T-helper 2 cell treated with Interferon-gamma antibody and Interleukin-4, amounts not matched to agents 5 μg/mL and 100 μg/mL, for 36 hours (primary cell): ENCODE results near the gene POLD2.

Source experiments
- DNase-seq: peaks from one replicate; pipeline ENCODE4 v3.0.0; 2021; ENCODE audit warnings: low spot score
- H3K27ac Mint-ChIP-seq: one replicate; pipeline ENCODE4 v1.8.0; 2021; ENCODE audit warnings: mild to moderate bottlenecking, mixed read lengths
- H3K27me3 Mint-ChIP-seq: one replicate; pipeline ENCODE4 v1.8.0; 2021; ENCODE audit warnings: low read depth, mixed read lengths
- H3K36me3 Mint-ChIP-seq: one replicate; pipeline ENCODE4 v1.8.0; 2021; ENCODE audit warnings: low read depth, mixed read lengths
- H3K4me1 Mint-ChIP-seq: one replicate; pipeline ENCODE4 v1.8.0; 2021; ENCODE audit warnings: low read depth, mixed read lengths
- H3K4me3 Mint-ChIP-seq: one replicate; pipeline ENCODE4 v1.8.0; 2022; ENCODE audit warnings: mild to moderate bottlenecking, moderate library complexity, mixed read lengths
- H3K9me3 Mint-ChIP-seq: one replicate; pipeline ENCODE4 v1.8.0; 2021; ENCODE audit warnings: mixed read lengths

POLD2 gene

DNA sequence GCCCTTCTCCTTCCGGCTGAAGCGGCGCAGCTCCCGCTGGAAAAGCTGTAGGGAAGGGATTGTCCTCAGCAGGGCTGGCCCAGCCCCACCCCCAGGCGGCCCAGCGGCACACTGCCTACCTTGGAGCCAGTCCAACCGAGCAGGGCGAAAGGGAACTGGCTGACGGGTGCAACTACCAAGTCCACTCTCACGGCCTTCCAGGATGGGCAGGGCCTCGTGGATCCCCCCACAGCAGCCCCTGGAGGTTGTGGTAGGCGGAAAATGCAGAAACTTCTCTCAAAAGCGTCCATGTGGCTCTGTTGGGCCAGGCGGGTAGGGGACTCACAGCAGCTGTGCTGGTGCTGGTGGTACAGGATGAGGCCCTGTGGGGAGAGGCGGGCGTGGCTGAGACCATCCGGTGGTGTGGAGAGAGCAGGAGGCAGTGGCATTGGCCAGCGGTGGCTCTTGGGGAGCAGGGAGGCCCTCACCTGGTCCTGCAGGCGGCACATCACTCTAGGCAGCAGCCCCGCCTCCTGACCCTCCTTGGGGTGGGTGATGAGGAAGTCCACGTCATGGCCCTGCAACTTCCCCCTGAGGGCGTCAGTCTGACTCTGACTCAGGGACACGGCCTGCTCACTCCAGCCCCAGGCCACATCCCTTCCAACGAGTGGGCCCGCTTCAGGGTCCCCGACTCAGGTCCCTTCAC, 49.5 kb downstream of the POLD2 start:
- no peak for DNase-seq
- H3K27me3 Mint-ChIP-seq: no peaks in the 10 kb centered on the region
- no peak overlapping the region for H3K27ac Mint-ChIP-seq
- no peak overlapping the region for H3K4me3 Mint-ChIP-seq
- H3K36me3 Mint-ChIP-seq: peaks cover 41% of the 10 kb centered on the region
- peaks cover 7% of the 10 kb centered on the region for H3K4me1 Mint-ChIP-seq
- no peaks in the 10 kb centered on the region for H3K9me3 Mint-ChIP-seq

DNA sequence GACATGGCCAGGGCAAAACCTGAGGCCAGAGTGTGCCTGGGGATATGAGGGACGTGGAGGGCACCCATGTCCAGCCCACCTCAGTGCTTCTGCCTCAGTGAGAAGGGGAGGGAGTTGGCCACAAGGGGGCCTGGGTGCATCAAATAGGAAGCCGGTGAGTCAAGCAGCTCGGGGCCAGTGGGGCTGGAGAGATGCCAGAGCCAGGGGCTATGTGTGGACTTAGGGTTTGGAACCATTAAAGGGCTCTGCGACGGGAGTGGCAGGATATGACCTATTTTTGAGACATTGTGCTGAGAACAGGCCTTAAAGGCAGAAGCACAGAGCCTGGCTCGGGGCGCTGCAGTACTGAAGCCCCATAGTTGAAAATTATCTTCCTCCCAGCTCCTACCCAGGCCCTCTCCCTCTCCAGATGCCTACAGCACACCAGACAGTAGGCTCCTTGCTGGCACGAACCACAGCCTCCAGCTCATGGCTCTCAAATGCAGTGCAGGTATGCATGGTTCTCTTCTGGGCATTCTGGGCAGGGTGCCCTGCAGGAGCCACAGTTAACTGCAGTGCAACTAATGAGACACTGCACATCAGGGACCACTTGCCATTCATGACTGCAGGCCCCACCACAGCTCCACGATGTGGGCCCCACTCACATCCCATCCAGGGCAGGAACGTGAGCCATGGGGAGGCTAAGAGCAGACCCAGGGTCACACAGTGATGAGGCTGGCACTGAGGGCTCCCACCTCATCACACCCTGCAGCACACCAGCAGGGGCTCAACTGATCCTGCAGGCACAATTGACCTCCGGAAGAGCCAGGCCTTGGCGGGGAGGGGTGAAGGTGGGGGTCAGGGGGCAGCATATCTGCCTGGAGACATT, 50.8 kb downstream of the POLD2 start:
- Mint-ChIP-seq H3K36me3 (peaks cover 31% of the 10 kb centered on the region), H3K27me3 (no peaks in the 10 kb centered on the region), H3K4me3 (no peak overlapping the region), H3K9me3 (no peaks in the 10 kb centered on the region), H3K27ac (peak overlapping the region; percentile 31), H3K4me1 (peaks cover under 1% of the 10 kb centered on the region)
- DNase-seq: no peak

DNA sequence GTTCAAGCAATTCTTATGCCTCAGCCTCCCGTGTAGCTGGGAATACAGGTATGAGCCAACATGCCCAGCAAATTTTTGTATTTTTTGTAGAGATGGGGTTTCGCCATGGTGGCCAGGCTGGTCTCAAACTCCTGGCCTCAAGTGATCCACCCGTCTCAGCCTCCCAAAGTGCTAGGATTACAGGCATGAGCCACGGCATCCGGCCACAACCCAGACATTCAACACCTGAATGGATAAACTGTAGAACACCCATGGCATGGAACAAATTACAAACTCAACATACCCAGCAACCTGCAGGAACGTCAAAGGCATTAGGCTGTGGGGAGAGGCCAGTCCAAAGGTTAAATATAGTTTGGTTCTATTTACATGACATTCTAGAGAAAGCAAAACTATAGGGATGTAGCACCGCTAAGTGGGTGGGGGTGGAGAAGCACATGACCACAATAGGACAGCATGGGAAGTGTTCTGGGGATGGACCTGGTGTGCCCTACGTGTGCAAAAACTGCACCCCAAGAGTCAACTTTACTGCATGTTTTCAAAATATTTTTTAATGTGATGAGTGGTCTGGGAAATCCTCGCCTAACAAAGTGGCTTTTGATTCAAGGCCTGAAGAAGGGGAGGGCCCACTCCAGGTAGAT, 51.5 kb downstream of the POLD2 start:
- Mint-ChIP-seq H3K27ac (no peak overlapping the region), H3K4me1 (peaks cover under 1% of the 10 kb centered on the region), H3K4me3 (no peak overlapping the region), H3K9me3 (no peaks in the 10 kb centered on the region), H3K36me3 (peaks cover 31% of the 10 kb centered on the region), H3K27me3 (no peaks in the 10 kb centered on the region)
- no peak for DNase-seq

DNA sequence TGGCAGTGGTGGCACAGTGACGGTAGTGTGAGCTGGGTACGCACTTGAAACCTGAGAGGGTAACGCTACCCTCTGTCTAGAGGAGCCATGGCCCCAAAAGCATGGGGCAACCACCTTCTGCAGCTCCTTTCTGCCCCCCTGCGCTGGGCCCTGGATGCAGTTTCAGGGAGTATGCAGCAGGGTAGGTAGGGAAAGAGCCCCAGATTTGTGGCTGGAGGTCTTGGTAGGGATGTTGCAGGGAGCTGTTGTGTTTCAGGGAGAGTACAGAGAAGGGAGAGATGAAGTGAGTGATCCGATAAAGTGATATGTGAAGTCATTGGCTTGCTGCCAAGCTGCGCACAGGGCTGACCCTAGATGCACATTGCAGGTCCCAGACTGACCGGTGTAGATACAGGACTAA, 55.3 kb downstream of the POLD2 start:
- no peaks in the 10 kb centered on the region for H3K9me3 Mint-ChIP-seq
- no peak overlapping the region for H3K4me3 Mint-ChIP-seq
- peaks cover 4% of the 10 kb centered on the region for H3K4me1 Mint-ChIP-seq
- H3K27me3 Mint-ChIP-seq: no peaks in the 10 kb centered on the region
- H3K27ac Mint-ChIP-seq: no peak overlapping the region
- DNase-seq: no peak
- peaks cover 21% of the 10 kb centered on the region for H3K36me3 Mint-ChIP-seq

DNA sequence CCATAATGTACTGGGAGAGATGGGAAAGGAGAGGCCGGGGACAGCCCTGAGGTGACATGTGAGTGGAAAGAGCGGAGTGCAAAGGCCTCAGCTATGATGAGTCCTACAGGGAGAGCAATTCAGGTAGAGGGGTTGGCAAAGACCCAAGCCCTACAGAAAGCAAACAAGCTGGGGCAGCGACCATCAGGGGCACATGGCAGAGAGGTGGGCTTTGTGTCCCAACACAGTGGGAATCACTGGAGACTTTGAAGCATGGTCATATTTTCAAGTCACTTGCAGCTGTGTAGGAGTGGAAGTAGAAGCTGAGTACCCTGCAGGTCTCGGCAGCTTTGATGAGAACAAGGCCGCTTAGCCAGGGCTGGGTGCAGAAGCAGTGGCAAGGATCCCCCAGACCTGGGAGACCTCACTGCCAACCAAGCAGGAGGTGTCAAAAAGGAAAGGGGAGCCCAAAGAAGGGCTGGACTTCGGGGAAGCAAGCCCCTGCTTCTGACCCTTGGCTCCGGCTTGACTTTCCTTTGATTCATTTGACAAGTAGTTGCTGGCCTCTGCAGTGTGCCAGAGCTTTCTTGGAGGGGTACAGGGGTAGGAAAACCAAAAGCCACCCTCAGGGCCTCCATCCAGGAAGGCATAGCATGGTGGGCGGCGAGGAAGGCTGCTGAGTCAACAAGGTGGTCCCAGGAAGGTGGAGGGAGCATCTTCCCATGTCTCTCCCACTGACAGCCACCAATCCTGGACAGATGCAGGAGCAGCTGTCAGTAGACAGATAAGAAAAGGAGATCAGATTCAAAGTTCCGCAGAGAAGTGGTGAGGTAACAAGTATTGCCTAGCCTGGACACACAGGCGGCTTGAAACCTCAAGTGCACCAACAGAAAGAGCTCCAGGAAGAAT, 56.0 kb downstream of the POLD2 start:
- H3K27ac Mint-ChIP-seq: peak overlapping the region; percentile 64
- H3K9me3 Mint-ChIP-seq: no peaks in the 10 kb centered on the region
- no peak for DNase-seq
- no peak overlapping the region for H3K4me3 Mint-ChIP-seq
- peaks cover 19% of the 10 kb centered on the region for H3K36me3 Mint-ChIP-seq
- H3K4me1 Mint-ChIP-seq: peaks cover 4% of the 10 kb centered on the region
- H3K27me3 Mint-ChIP-seq: no peaks in the 10 kb centered on the region

DNA sequence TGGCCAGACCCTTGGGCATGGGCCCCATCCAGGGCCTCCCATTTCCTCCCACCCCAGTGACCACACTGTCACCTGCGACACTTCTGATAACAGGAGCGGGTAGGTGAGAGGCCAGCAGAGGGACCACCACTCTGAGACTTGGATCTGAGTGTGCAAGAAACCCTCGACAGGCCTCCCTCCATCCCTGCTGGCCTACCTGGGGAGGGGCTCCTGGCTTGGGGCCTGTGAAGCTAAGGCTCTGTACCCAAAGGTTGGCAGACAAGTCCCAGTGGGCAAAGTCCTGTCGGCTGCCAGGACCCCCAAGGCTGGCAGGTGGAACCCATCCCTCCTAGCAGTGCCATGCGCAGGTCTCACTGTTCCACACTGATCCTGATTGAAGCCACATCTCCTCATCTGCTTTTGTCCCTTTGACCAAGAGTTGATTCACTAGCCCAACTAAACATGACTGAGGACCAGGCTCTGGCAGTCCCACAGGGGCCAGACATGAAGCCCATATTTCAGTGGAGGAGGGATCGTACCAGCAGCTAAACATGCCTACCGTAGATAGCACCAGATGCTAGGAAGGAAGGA, 56.8 kb downstream of the POLD2 start:
- Mint-ChIP-seq H3K27ac (peak overlapping the region; percentile 64), H3K27me3 (no peaks in the 10 kb centered on the region), H3K4me1 (peaks cover 4% of the 10 kb centered on the region), H3K9me3 (no peaks in the 10 kb centered on the region), H3K4me3 (no peak overlapping the region), H3K36me3 (peaks cover 16% of the 10 kb centered on the region)
- no peak for DNase-seq

DNA sequence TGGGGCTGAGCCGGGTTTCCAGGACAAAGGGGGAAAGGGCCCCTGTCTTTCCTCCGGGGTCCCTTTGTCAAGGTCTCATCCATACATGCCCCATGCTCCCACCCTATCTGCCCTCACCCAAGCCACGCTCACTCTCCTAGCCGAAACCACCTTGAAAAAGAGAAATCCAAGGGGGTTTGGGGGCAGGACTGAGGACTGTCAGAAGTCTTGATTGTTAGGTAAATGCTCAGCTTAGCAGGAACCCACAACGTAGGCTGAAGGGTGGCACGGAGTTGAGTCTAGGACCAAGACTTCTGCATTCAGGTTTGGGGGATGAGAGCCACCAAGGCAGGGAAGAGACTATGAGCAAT, 57.3 kb downstream of the POLD2 start:
- DNase-seq: no peak
- H3K27me3 Mint-ChIP-seq: no peaks in the 10 kb centered on the region
- H3K9me3 Mint-ChIP-seq: no peaks in the 10 kb centered on the region
- peaks cover 19% of the 10 kb centered on the region for H3K36me3 Mint-ChIP-seq
- no peak overlapping the region for H3K4me3 Mint-ChIP-seq
- no peak overlapping the region for H3K27ac Mint-ChIP-seq
- peaks cover 4% of the 10 kb centered on the region for H3K4me1 Mint-ChIP-seq

DNA sequence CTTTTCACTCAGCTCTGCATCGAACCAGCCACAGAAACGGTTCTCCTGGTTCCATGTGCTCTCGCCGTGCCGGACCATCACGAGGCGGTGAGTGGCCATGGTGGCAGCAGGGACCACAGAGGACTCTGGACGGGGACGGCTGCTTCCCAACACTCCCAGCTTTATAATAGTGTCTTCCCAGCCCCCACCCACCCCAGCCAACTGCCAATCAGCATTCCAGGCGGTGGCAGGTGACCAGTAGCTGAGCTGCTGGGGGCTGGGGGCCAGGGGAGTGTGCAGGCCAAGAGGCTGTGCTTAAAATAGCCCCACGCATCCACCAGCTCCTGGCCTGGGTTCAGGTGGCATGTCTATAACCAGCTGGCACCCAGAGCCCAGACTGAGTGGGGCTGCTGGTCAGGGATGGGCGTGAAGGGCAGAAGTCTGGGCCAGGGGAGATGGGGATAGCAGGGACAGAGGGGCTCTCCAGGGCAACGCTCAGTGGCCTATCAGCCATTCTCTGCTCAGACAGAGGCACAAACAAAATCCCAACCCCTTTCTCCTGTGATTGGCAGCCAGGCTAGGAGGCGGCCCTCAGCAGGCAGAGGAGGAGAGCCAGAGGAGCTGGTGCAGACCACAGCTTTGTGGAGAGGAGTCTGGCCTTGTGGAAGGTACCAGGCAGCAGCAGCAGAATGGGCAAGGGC, 57.8 kb downstream of the POLD2 start, which contains the start of gene PGAM2:
Gene PGAM2 (minus strand): TSS at position 137 of the 680 bp plus-strand sequence. CDS start 38 bp downstream, at position 99.
- no peaks in the 10 kb centered on the region for H3K27me3 Mint-ChIP-seq
- peaks cover 20% of the 10 kb centered on the region for H3K36me3 Mint-ChIP-seq
- no peak within 1 kb of the TSS for H3K4me3 Mint-ChIP-seq
- H3K9me3 Mint-ChIP-seq: no peaks in the 10 kb centered on the region
- H3K4me1 Mint-ChIP-seq: peaks cover 4% of the 10 kb centered on the region
- DNase-seq: no peak
- H3K27ac Mint-ChIP-seq: no peak within 1 kb of the TSS

DNA sequence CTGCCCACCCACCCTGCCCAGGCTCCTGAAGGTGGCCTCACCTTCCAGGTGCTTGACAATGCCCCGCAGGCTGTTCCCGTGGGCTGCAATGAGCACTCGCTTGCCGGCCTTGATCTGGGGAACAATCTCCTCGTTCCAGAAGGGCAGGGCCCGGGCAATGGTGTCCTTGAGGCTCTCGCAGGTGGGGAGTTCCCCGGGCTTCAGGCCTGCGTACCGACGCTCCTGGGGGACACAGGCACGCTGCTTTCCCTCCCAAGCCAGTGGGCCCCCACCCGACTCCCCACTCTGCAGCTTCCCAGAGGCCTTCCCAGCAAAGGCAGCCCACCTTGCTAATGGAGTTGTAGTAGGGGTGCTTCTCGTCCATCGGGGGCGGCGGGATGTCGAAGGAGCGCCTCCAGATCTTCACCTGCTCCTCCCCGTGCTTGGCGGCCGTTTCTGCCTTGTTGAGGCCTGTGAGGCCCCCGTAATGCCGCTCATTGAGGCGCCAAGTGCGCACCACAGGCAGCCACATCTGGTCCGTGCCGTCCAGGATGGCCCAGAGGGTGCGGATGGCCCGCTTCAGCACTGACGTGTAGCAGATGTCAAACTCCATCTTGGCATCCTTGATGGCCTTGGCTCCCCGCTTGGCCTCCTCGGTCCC, 58.4 kb downstream of the POLD2 start:
- Mint-ChIP-seq H3K9me3 (no peaks in the 10 kb centered on the region), H3K4me3 (no peak overlapping the region), H3K27me3 (no peaks in the 10 kb centered on the region), H3K36me3 (peaks cover 26% of the 10 kb centered on the region), H3K27ac (no peak overlapping the region), H3K4me1 (peaks cover 4% of the 10 kb centered on the region)
- no peak for DNase-seq
